Measurements from ENCODE around the gene CDY1.
"Not testable (repeated sequence)": the region's sequence is repeated elsewhere in the genome, so short reads cannot be mapped to it uniquely, and the experiment has no call there.

The CDY1 gene, protein sequence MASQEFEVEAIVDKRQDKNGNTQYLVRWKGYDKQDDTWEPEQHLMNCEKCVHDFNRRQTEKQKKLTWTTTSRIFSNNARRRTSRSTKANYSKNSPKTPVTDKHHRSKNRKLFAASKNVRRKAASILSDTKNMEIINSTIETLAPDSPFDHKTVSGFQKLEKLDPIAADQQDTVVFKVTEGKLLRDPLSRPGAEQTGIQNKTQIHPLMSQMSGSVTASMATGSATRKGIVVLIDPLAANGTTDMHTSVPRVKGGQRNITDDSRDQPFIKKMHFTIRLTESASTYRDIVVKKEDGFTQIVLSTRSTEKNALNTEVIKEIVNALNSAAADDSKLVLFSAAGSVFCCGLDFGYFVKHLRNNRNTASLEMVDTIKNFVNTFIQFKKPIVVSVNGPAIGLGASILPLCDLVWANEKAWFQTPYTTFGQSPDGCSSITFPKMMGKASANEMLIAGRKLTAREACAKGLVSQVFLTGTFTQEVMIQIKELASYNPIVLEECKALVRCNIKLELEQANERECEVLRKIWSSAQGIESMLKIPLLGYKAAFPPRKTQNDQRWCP

DNA sequence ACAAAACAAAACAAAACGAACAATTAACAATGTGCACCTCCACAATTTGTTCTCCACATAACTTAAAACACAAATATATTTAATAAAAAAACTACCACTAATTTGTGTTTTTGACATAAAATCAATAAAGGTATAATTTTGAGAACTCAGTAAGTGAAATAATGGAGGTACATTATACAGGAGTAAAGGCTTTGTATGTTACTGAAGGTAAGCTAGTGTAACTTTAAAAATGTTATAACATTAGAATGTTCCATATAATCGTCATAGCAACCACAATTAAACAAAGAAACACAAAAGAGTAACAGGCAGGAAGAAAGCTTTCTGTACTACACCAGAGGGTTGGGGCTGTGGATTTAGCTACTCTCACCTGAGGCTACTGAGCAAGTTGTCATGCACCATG, at the start of gene CDY1:
CDY1 (plus strand) TSS at position 301 of the 400 bp plus-strand sequence. CDS start 326 bp downstream, outside the sequence.
- not testable (repeated sequence) for H3K27ac Mint-ChIP-seq; H3K9me3 Mint-ChIP-seq; H3K36me3 Mint-ChIP-seq (ENCODE audit: low read depth); H3K4me1 Mint-ChIP-seq (ENCODE audit: low read depth); H3K27me3 Mint-ChIP-seq; H3K4me3 Mint-ChIP-seq

DNA sequence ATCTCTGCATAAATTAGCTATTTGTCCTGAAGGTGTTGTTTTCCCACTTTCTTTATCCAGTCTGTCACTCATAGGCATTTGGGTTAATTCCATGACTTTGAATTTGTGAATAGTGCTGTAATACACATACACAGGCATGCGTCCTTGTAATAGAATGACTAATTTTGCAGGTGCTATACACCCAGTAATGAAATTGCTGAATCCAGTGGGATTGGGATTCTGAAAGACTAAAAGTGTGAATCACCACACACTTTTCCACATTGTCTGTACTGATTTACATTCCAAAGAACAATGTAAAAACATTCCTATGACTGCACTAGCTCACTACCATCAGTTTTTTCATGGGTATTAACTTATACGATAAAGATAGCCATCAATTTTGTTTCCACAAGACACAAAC, 28.6 kb upstream of the CDY1 start:
- not testable (repeated sequence) for H3K9me3 Mint-ChIP-seq; H3K36me3 Mint-ChIP-seq (ENCODE audit: low read depth); H3K4me1 Mint-ChIP-seq (ENCODE audit: low read depth); H3K27ac Mint-ChIP-seq; H3K27me3 Mint-ChIP-seq; H3K4me3 Mint-ChIP-seq

DNA sequence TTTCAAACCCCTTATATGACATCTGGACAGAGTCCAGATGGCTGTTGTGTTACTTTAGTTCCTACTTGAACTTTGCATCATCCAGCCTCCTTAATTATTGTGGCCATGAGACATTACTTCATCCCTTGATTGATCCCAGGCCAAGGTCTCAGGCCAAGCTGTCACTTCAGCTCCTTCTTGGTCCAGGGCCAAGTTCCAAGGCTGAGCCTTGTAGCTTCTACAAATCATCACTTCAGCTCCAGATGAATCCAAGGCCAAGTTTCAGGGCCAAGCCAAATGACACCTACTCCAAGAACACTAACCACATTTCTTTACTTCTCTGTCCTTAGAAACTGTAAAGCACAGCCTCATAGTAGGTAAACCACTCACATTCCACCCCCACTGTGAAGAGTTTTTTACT, 1.7 kb upstream of the CDY1 start:
- not testable (repeated sequence) for H3K4me3 Mint-ChIP-seq; H3K36me3 Mint-ChIP-seq (ENCODE audit: low read depth); H3K9me3 Mint-ChIP-seq; H3K27ac Mint-ChIP-seq; H3K27me3 Mint-ChIP-seq; H3K4me1 Mint-ChIP-seq (ENCODE audit: low read depth)

DNA sequence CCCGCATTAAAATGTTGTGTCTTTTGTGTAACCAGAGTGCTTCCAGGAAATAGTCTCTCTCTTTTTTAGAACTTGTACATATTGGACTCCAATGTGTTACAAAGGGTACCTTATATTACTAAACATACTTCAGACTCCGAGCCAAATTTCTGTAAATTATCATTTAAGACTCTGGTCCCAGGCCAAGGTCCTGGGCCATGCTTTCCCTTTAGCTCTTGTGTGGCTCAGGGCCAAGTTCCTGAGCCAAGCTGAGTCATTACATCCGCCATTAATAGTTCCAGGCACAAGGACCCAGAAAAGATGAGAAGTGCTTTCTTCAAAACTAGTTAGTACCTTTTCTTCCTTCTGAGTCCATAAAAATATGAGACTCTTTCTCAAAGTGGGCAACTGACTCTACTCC, 4.6 kb downstream of the CDY1 start:
- H3K27ac Mint-ChIP-seq; H3K36me3 Mint-ChIP-seq (ENCODE audit: low read depth); H3K4me3 Mint-ChIP-seq; H3K9me3 Mint-ChIP-seq; H3K4me1 Mint-ChIP-seq (ENCODE audit: low read depth); H3K27me3 Mint-ChIP-seq: not testable (repeated sequence)

DNA sequence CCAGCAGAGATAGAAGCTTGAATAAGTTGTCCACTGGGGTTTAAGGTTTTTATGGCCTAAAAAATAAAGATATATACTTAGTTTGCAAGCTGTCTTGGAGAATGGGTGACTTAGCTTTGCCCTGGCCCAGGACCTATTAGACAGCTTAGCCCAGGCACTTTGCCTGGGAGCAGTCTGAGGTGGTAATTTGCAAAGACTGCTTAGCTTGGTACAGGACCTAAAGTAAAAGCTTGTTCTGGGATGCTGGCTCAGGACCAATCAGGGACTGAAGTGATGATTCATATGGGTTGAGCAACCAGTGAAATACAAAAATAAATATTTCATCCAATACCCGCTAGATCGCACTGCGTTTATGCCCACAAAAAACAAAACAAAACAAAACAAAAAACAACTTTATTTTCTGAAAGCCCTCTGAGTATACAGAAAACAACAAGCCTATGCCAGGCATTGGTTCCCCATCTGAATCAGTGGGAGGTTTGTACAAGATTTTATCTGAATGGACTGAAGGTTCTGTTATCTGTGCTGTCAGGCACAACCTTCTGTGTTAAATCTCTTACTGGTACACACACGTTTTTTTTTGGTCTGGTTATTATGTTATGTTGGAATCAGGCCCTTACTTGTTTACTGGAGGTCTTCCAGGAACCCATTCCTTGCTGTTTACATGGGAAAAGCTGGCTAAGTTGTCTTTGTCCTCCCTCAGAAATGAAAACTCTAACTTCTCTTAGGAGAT, 8.6 kb downstream of the CDY1 start:
- H3K9me3 Mint-ChIP-seq; H3K27ac Mint-ChIP-seq; H3K4me3 Mint-ChIP-seq; H3K4me1 Mint-ChIP-seq (ENCODE audit: low read depth); H3K27me3 Mint-ChIP-seq; H3K36me3 Mint-ChIP-seq (ENCODE audit: low read depth): not testable (repeated sequence)

DNA sequence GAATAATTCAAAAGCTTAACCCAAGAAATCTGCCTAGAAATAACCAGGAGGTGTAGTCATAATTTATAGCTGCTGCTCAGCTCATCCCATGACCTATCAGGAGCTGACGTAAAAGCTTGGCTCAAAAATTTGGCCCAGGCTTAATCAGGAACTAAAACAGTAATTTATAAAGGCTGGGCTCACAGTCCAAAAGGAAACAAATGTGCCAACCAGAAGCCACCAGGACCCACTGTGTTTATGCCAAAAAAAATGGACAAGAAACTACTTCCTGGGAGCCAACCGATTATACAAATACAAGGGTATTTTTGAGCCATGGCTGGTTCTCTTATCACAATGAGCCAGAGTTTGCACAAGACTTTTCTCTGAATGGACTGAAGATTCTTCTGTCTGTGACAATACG, 17.9 kb downstream of the CDY1 start:
- not testable (repeated sequence) for H3K4me1 Mint-ChIP-seq (ENCODE audit: low read depth)

DNA sequence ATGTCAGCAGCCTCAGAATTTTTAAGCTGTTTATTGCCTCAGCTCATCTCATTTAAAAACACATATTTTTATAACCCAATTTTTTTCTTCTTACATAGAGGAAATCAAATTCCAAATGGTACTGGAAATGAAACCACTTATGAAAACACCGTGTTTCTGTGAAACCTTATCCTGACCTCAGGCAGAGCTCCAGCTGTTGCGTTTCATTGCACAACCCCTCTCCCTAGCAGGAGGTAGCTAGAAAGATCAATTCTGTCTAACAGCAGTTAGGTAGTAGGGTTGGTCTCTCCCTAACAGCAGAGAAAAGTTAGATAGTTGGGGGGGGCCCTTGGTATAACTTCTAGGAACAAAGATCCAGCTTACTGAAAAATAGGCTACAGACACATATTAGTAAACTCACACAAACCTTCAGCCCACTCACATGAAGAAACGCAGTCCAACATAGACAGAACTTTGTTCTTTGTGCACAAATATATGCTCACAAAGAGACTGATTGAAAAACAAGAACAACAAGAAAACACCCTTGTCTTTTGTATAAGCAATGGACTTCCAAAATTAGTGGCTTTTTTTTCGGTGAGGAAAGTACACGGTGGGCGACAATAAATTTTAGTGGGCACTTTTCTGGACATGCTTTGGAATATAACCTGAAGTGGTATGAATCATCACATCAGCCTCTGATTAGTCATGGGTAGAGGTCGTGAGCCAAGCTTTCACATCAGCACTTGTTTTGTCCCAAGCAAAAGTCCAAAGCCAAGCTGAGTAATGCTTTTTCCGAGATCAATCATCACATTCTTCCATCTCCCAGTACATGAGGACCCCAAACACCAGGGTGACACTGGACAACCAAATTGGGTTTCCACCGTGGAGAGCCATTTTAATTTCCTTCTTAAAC, 21.4 kb downstream of the CDY1 start:
- H3K36me3 Mint-ChIP-seq (ENCODE audit: low read depth); H3K27me3 Mint-ChIP-seq; H3K9me3 Mint-ChIP-seq; H3K4me3 Mint-ChIP-seq; H3K27ac Mint-ChIP-seq; H3K4me1 Mint-ChIP-seq (ENCODE audit: low read depth): not testable (repeated sequence)

More for the DNA sequence above, 17.9 kb downstream of the CDY1 start:
- not testable (repeated sequence) for H3K4me3 Mint-ChIP-seq; H3K27ac Mint-ChIP-seq; H3K36me3 Mint-ChIP-seq (ENCODE audit: low read depth); H3K9me3 Mint-ChIP-seq; H3K27me3 Mint-ChIP-seq
